Mononuclear cell (primary cell): ENCODE results near the gene TBC1D22A. TPM values are rescaled to one million over a fixed set of nuclear protein-coding genes. Genes with fewer than 3 reads are reported as not detected.

Experiments used
- H3K27me3 ChIP-seq: 2 replicates; pipeline ENCODE4 v1.6.0; 2011; ENCODE audit warnings: low read length, control low read depth; ENCODE audit not compliant: insufficient read depth
- H3K4me1 ChIP-seq: 2 replicates; pipeline ENCODE4 v1.5.1; 2011; ENCODE audit warnings: mild to moderate bottlenecking, low read length, control low read depth; ENCODE audit not compliant: insufficient read depth
- H3K4me3 ChIP-seq: 2 replicates; pipeline ENCODE4 v1.5.1; 2011; ENCODE audit warnings: mild to moderate bottlenecking, low read length, moderate library complexity
- H3K9me3 ChIP-seq: 2 replicates; pipeline ENCODE4 v1.5.1; 2011; ENCODE audit warnings: low read depth, mild to moderate bottlenecking, control low read depth, low read length
- total RNA-seq: library from RNA; depleted of rRNA; stranded (reverse); fragments of >200 nt; gene quantifications from one replicate; pipeline ENCODE4 v1.2.3, GENCODE V29; 2012

TBC1D22A gene
- total RNA-seq, 1 donor: 14.1 TPM

DNA sequence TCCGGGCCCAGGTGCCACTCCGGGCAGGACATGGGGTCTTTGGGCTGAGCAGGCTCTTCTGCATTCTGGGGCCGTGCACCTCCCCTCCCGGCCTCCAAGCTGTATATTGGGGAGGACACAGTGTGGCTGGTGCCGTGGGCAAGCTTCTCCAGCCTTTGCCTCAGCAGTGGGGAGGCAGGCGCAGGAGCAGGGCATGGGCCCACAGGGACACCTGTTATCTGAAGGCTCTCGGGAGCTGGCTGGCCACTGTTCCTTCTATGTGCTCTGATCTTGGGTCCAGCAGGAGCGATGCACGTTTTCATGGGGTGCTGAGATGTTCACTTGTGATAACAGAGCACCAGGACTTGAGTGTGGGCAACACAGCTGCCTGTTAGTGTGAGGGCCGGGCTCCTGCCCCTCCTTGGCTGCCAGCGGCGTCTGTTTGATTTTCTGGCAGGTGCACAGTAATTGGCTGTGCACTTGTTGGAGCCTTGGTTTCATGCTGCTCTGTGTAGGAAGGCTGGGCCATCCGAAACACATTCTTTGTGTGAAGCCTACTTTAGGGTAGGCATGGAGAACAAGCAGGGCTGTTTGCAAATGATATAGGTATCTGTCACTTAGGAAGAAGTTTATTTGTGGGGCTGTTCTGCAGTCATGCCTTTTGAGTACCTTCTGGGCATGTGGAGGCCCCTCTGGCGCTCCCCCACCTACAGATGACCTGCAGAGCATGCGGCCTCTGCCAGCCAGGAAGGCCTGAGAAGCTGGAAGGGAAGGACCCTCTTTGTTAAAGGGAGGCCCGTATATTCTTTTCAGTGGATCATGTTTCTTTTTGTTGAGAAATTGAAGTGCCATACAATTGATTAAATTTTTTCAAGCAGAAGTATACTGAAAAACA lies 201.5 kb downstream of the TBC1D22A start:
- no peaks in the 10 kb centered on the region for H3K9me3 ChIP-seq
- no peaks in the 10 kb centered on the region for H3K27me3 ChIP-seq
- no peak overlapping the region for H3K4me3 ChIP-seq
- no peaks in the 10 kb centered on the region for H3K4me1 ChIP-seq

GRCh38 chr22:46964773-46965550 lies 202.5 kb downstream of the TBC1D22A start:
- Histone ChIP-seq H3K4me3 (no peak overlapping the region), H3K4me1 (peaks cover 6% of the 10 kb centered on the region), H3K9me3 (no peaks in the 10 kb centered on the region), H3K27me3 (no peaks in the 10 kb centered on the region)

DNA sequence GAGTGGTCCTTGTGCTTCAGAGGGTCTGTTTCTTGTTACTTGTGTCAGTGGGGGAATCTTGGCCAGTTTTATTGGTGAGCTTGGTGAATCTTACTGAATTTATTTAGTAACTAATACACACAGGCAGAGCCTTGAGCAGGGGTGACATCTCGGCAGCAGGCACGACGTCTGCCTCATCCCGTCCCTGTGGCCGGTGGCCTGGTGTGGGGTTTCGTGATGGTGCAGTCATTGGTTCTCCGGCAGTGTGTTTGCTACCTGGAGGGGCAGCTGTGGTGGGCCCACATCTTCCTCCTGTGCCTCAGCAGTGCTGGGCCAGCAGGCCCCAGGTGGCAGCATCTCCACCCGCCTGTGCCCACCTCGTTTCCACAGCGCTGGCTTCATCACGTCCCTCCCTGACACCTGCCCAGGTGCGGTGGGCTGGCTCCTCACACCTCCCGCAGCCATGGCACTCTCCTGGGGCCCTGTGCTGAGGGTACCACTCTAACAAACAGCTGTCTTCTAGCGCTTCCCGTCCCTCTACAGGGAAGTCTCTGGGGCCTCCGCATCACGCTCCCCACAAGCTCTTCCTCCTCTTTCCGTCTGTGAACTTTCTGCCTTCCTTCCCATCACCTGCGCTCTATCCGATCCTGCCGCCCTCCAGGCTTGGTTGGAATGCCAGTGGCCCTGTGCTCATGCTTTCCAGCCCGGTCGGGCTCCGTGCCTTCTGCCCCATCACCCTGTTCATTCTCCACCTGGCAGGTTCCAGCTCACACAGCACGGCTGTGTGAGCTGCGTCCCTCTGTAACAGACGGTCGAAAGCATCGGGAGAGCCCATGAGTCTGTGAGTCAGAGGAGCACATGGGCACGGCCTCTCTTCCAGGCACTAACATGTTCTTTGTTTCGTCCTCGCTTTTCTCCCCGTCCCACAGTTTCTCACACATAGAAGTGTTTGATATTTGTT lies 203.4 kb downstream of the TBC1D22A start:
- H3K9me3 ChIP-seq: no peaks in the 10 kb centered on the region

GRCh38 chr22:46966495-46966845 lies 204.0 kb downstream of the TBC1D22A start:
- peaks cover 6% of the 10 kb centered on the region for H3K4me1 ChIP-seq
- no peaks in the 10 kb centered on the region for H3K27me3 ChIP-seq
- no peaks in the 10 kb centered on the region for H3K9me3 ChIP-seq
- no peak overlapping the region for H3K4me3 ChIP-seq

More for the DNA sequence above, 203.4 kb downstream of the TBC1D22A start:
- no peaks in the 10 kb centered on the region for H3K27me3 ChIP-seq
- no peak overlapping the region for H3K4me3 ChIP-seq
- H3K4me1 ChIP-seq: peaks cover 6% of the 10 kb centered on the region

DNA sequence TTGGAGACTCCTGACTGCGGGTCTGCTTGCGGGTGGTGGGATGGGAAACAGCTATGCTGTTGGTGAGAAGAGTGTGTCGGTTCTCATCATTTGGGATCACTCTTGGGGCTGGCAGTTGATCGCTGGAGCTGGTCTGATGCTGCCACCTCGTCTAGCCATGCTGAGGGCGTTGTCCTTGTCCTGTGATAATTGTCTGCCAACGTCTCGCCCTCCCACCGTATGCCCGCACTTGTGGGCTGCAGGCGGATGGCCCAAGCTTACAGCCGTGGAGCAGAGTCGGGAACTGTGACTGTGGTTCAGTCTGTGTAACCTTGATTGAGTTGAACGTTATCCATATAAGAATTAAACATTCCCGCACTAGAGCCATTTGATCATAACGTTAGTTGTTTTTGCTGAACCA lies 204.4 kb downstream of the TBC1D22A start:
- Histone ChIP-seq H3K4me1 (peaks cover 6% of the 10 kb centered on the region), H3K4me3 (no peak overlapping the region), H3K9me3 (no peaks in the 10 kb centered on the region), H3K27me3 (no peaks in the 10 kb centered on the region)

DNA sequence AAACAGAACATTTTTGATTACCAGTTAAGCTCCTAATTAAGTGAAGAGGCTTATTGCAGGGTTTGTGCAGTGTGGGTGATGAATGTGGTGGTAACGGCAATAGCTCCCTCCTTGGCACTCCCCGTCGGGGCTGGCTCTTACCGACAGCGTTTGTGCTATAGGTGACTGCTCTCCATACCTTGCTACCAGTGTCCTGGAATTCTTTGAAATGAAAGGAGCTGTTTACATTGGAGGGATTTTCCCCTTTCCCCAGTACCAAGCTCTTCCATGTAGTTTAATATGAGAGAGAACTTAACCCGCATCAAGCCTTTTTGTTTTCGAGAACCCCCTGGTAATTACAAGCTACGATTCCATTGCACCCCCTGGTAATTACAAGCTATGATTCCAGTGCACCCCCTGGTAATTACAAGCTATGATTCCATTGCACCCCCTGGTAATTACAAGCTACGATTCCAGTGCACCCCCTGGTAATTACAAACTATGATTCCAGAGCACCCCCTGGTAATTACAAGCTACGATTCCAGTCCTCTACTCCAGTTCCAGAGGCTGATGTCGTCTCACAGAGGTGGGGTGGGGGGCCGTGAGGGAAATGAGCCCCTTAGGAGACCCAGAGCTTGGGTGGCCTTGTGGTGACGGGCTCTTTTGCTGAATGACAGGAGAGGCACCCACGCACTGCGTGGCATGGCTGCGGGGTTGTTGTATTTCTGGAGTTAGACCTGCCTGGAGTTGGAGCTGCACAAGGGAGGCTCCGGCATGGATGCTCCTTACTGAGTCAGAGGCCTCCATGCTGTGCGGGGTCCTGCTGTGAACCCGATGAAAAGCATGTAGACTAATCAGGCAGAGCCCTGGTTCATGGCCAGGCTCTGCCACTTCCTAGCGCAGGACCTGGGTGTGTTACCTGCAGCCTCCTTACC lies 205.3 kb downstream of the TBC1D22A start:
- H3K9me3 ChIP-seq: no peaks in the 10 kb centered on the region
- peaks cover 6% of the 10 kb centered on the region for H3K4me1 ChIP-seq
- H3K4me3 ChIP-seq: no peak overlapping the region
- H3K27me3 ChIP-seq: no peaks in the 10 kb centered on the region

GRCh38 chr22:46968359-46968740 lies 205.9 kb downstream of the TBC1D22A start:
- H3K27me3 ChIP-seq: no peaks in the 10 kb centered on the region
- H3K4me1 ChIP-seq: peaks cover 6% of the 10 kb centered on the region
- H3K4me3 ChIP-seq: no peak overlapping the region
- H3K9me3 ChIP-seq: no peaks in the 10 kb centered on the region

GRCh38 chr22:46968848-46969247 lies 206.4 kb downstream of the TBC1D22A start:
- H3K4me3 ChIP-seq: no peak overlapping the region
- H3K9me3 ChIP-seq: no peaks in the 10 kb centered on the region
- H3K4me1 ChIP-seq: peaks cover 6% of the 10 kb centered on the region
- no peaks in the 10 kb centered on the region for H3K27me3 ChIP-seq

GRCh38 chr22:46969491-46969890 lies 207.0 kb downstream of the TBC1D22A start:
- Histone ChIP-seq H3K9me3 (no peaks in the 10 kb centered on the region), H3K4me3 (no peak overlapping the region), H3K27me3 (no peaks in the 10 kb centered on the region), H3K4me1 (peaks cover 6% of the 10 kb centered on the region)

DNA sequence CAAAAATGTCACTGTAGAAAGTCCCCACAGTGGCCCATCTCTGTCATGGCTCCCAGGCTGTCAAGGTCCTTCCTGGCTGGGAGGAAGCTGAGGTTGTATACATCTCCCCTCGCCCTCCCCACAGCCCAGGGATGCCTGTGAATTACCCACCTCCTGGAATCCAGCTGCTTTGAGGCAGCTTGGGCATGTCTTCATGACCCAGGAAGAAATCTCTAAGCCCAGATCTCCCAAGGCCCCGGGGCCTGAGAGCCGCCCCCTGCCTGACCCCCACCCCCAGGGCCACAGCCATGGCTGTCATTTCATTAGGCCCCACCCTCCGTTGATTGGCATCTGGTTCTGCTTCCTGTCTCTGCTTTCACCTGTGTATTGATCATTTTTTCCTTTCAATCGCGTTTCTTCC lies 207.5 kb downstream of the TBC1D22A start:
- H3K4me1 ChIP-seq: peaks cover 6% of the 10 kb centered on the region
- H3K4me3 ChIP-seq: no peak overlapping the region
- no peaks in the 10 kb centered on the region for H3K9me3 ChIP-seq
- no peaks in the 10 kb centered on the region for H3K27me3 ChIP-seq

- Histone ChIP-seq H3K4me1 (peaks cover 6% of the 10 kb centered on the region), H3K27me3 (no peaks in the 10 kb centered on the region), H3K4me3 (no peak overlapping the region), H3K9me3 (no peaks in the 10 kb centered on the region)
Measured at GRCh38 chr22:46970411-46971098, 208.1 kb downstream of the TBC1D22A start.

DNA sequence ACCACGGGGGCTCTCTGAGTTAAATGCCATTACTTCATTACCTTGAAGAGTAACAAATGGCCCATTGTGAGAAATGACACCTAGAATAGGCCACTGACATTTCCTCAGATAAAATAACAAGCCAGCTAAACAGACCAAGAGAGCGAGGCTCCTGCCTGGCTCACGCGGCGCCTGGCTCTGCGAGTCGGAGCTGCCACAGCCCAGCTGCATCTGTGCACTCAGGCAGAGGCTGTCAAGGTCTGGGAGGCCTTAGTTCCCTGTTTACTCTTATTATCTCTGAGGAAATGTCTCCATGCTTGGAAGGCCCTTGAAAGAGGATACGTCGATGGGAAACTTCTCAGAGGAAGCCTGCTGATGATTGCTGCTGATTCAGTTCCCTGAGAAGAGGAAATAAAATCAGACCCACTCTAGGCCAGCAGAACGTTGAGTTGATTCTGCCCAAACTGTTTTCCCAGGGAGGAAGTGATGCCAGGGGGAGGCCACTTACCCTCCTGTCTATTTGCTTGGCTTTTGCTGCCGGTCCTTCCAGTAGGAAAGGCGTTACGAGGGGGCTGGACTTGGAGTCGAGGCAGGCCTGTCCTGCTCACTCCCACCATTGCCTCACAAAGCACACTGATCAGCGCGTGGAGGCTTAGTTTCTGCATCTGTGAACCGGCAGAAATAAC lies 208.8 kb downstream of the TBC1D22A start:
- peaks cover 6% of the 10 kb centered on the region for H3K4me1 ChIP-seq

DNA sequence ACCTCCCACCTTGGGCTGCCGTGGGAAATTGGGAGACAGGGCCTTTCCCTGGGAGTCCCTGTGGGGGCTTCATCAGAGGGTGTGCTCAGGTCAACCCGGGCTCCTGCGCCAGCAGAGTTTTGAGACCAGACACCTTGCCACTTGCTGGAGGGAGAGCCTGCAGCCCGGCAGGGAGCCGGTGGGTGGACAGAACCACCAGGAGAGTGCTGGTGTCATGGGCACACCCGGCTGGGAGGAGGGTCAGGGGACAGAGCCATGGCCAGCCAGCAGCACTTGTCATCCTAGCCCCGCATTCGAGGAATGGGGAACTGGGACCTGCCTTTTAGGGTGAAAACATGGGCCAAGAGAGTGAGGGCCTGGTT lies 209.3 kb downstream of the TBC1D22A start:
- H3K27me3 ChIP-seq: no peaks in the 10 kb centered on the region
- no peaks in the 10 kb centered on the region for H3K9me3 ChIP-seq

More for the DNA sequence above, 208.8 kb downstream of the TBC1D22A start:
- H3K9me3 ChIP-seq: no peaks in the 10 kb centered on the region
- no peaks in the 10 kb centered on the region for H3K27me3 ChIP-seq
- H3K4me3 ChIP-seq: no peak overlapping the region

More for the DNA sequence above, 209.3 kb downstream of the TBC1D22A start:
- peaks cover 6% of the 10 kb centered on the region for H3K4me1 ChIP-seq
- H3K4me3 ChIP-seq: no peak overlapping the region
